IPS-20b (cell line): ENCODE data around the gene MANBA.
"Not testable (repeated sequence)": the region's sequence is repeated elsewhere in the genome, so short reads cannot be mapped to it uniquely, and the experiment has no call there.

Source experiments
- H3K27ac ChIP-seq: one replicate; pipeline ENCODE4 v1.5.1; 2013; ENCODE audit warnings: low read length
- H3K27me3 ChIP-seq: 2 replicates; pipeline ENCODE4 v1.6.1; 2013; ENCODE audit warnings: mild to moderate bottlenecking, low read length, inconsistent platforms; ENCODE audit not compliant: insufficient read depth
- H3K36me3 ChIP-seq: 2 replicates; pipeline ENCODE4 v1.6.1; 2013; ENCODE audit warnings: low read depth, mild to moderate bottlenecking, inconsistent platforms, low read length, moderate library complexity; ENCODE audit not compliant: insufficient read depth
- H3K4me1 ChIP-seq: 2 replicates; pipeline ENCODE4 v1.6.1; 2013; ENCODE audit warnings: mild to moderate bottlenecking, control low read depth, inconsistent platforms, low read length, moderate library complexity; ENCODE audit not compliant: insufficient read depth
- H3K4me3 ChIP-seq: 2 replicates; pipeline ENCODE4 v1.5.1; 2013; ENCODE audit warnings: mild to moderate bottlenecking, low read length, inconsistent platforms
- H3K9ac ChIP-seq: 2 replicates; pipeline ENCODE4 v1.6.1; 2013; ENCODE audit warnings: low read depth, mild to moderate bottlenecking, inconsistent platforms, low read length, moderate library complexity
- H3K9me3 ChIP-seq: 2 replicates; pipeline ENCODE4 v1.6.1; 2013; ENCODE audit warnings: mild to moderate bottlenecking, low read depth, low read length, inconsistent platforms; ENCODE audit not compliant: insufficient read depth

MANBA gene

DNA sequence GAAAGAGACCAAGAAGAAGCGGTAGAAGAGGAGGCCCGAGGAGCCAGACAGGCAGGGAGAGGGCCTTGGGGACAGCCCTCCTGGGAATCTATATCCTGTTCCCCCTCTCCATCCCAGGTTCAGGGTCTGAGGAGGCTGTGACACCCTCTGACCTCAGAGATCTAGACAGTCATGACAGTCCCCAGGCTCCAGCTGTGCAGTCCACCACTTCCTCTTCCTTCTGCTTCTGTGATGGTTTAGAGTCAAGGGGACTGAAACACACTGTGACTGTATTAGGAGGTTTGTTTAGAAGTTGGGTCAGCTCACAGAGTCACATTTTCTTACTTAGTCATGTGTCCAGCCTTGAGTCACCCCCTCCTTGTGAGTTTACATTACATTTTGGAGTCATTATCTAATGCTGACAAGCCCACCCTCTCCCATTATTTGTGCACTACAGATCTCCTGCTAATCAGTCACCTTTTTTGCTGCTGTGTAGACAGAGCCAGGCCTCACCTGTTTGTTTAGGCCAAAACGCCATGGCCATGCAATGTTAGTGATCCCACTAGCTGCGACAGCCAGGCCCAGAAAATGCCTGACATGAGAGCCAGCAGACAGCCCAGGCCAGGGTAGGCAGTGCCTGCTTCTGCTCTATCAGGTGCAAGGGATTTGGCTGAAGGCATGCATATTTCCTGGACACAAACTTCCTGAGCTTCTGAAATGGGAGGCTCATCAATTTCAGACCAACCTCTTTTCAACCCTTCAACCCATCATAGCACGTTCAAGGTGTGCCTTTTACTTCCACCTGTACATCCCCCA, 26.0 kb downstream of the MANBA start:
- H3K9ac ChIP-seq = no peak overlapping the region
- no peaks in the 10 kb centered on the region for H3K36me3 ChIP-seq
- no peak overlapping the region for H3K4me3 ChIP-seq
- H3K27ac ChIP-seq = no peak overlapping the region
- peaks cover 6% of the 10 kb centered on the region for H3K4me1 ChIP-seq
- no peaks in the 10 kb centered on the region for H3K9me3 ChIP-seq
- no peaks in the 10 kb centered on the region for H3K27me3 ChIP-seq

DNA sequence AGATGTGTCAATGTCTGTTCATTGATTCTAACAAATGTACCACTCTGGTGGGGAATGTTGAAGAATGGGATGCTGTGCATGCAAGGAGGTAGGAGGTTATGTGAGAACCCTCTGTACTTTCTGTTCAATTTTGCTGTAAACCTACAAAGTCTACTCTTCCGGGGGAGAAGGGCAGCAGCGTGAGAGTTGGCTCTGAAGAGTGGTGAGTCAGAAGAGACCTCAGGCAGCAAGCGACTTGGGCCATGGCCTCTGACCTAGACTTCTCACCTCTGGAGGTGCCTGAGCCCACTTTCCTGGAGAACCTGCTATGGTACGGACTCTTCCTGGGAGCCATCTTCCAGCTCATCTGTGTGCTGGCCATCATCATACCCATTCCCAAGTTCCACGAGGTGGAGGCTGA, 26.7 kb downstream of the MANBA start:
- no peaks in the 10 kb centered on the region for H3K36me3 ChIP-seq
- H3K27ac ChIP-seq = no peak overlapping the region
- peaks cover 6% of the 10 kb centered on the region for H3K4me1 ChIP-seq
- no peaks in the 10 kb centered on the region for H3K9me3 ChIP-seq
- H3K9ac ChIP-seq = no peak overlapping the region
- H3K27me3 ChIP-seq = no peaks in the 10 kb centered on the region
- H3K4me3 ChIP-seq = no peak overlapping the region

GRCh38 chr4:102733084-102733483, 27.7 kb downstream of the MANBA start:
- no peak overlapping the region for H3K4me3 ChIP-seq
- H3K36me3 ChIP-seq = no peaks in the 10 kb centered on the region
- H3K9me3 ChIP-seq = no peaks in the 10 kb centered on the region
- no peak overlapping the region for H3K27ac ChIP-seq
- H3K27me3 ChIP-seq = no peaks in the 10 kb centered on the region
- H3K4me1 ChIP-seq = peaks cover 6% of the 10 kb centered on the region
- H3K9ac ChIP-seq = no peak overlapping the region

GRCh38 chr4:102732678-102733077, 28.1 kb downstream of the MANBA start:
- Histone ChIP-seq H3K36me3 (no peaks in the 10 kb centered on the region), H3K27ac (no peak overlapping the region), H3K27me3 (no peaks in the 10 kb centered on the region), H3K4me1 (peaks cover 6% of the 10 kb centered on the region), H3K9ac (no peak overlapping the region), H3K9me3 (no peaks in the 10 kb centered on the region), H3K4me3 (no peak overlapping the region)

DNA sequence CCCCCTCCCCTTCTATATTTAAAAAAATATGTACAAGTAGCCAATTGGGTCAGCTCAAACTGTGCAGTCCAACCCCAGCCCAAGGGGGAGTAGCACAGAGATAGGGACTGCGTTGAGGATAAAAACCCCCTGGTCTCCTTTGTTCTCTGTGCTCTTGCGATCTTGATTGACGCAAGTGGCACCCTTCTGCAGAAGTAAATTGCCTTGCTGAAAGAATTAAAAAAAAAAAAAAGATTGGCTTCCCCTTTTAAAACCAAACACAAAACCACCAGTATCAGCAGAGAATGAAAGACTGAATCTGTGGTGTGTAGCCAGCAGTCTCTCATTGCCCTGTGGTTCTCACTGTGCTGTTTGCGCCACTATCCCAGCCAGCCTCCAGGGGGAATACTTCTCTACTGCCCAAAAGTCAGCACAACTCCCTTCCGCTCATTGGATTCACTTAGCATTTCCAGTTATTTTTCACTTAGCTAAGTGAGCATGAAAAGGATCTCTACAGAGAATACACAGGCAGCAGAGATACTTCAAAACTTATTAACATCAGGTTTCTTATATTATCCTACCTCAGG, 29.7 kb downstream of the MANBA start:
- Histone ChIP-seq H3K27ac (no peak overlapping the region), H3K27me3 (no peaks in the 10 kb centered on the region), H3K9me3 (no peaks in the 10 kb centered on the region), H3K4me3 (no peak overlapping the region), H3K9ac (no peak overlapping the region), H3K4me1 (no peaks in the 10 kb centered on the region), H3K36me3 (no peaks in the 10 kb centered on the region)

DNA sequence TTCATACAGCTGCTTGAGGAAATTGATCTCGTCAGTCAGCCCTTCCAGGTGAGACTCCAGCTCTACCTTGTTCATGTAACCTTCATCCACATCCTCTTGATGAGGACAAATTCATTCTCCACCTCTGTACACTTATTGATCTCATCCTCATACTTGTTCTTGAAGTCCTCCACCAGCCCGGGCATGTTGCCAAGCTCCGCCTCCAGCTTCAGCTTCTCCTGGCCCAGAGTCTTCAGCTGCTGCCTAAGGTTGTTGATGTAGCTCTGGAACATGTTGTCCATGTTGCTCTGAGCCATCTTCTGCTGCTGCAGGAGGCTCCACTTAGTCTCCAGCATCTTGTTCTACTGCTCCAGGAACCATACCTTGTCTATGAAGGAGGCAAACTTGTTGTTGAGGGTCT, 31.3 kb downstream of the MANBA start:
- H3K27ac ChIP-seq, H3K27me3 ChIP-seq, H3K9ac ChIP-seq, H3K9me3 ChIP-seq, H3K4me1 ChIP-seq, H3K36me3 ChIP-seq, H3K4me3 ChIP-seq: not testable (repeated sequence)

- not testable (repeated sequence) for H3K4me1 ChIP-seq, H3K27me3 ChIP-seq, H3K9me3 ChIP-seq, H3K27ac ChIP-seq, H3K9ac ChIP-seq, H3K4me3 ChIP-seq
- peaks cover 11% of the 10 kb centered on the region for H3K36me3 ChIP-seq
These were observed 33.8 kb downstream of the MANBA start for GRCh38 chr4:102726919-102727318.

- no peaks in the 10 kb centered on the region for H3K27me3 ChIP-seq
- H3K36me3 ChIP-seq = peaks cover 18% of the 10 kb centered on the region
These were observed 34.7 kb downstream of the MANBA start for GRCh38 chr4:102726068-102726467.

DNA sequence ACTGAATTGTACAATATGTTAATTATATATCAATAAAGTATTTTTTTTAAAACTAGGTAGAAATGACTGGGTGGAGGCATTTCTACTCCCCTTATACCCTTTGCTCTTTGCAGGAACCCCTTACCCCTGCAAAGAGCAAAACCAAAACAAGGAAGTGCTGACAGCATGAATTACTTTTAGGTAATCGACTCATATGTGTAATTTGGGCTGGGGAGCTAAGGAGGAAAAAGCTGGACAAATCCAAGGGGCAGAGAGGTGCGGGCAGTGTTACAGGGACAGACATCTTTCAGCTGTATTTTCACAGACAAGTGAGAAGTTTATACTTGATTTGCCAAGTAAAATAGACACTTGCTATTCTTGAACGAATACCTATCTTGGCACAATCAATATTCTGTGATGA, 35.5 kb downstream of the MANBA start:
- no peaks in the 10 kb centered on the region for H3K27me3 ChIP-seq
- peaks cover 23% of the 10 kb centered on the region for H3K36me3 ChIP-seq
- no peak overlapping the region for H3K9ac ChIP-seq
- no peaks in the 10 kb centered on the region for H3K9me3 ChIP-seq
- H3K4me1 ChIP-seq = no peaks in the 10 kb centered on the region
- H3K27ac ChIP-seq = no peak overlapping the region
- no peak overlapping the region for H3K4me3 ChIP-seq

More at GRCh38 chr4:102726068-102726467, 34.7 kb downstream of the MANBA start:
- Histone ChIP-seq H3K9me3 (no peaks in the 10 kb centered on the region), H3K9ac (no peak overlapping the region), H3K4me3 (no peak overlapping the region), H3K4me1 (no peaks in the 10 kb centered on the region), H3K27ac (no peak overlapping the region)

- Histone ChIP-seq H3K27me3 (no peaks in the 10 kb centered on the region), H3K36me3 (peaks cover 32% of the 10 kb centered on the region), H3K27ac (no peak overlapping the region), H3K4me3 (no peak overlapping the region), H3K9ac (no peak overlapping the region), H3K9me3 (no peaks in the 10 kb centered on the region), H3K4me1 (no peaks in the 10 kb centered on the region)
These were observed 37.3 kb downstream of the MANBA start for GRCh38 chr4:102723511-102723910.

DNA sequence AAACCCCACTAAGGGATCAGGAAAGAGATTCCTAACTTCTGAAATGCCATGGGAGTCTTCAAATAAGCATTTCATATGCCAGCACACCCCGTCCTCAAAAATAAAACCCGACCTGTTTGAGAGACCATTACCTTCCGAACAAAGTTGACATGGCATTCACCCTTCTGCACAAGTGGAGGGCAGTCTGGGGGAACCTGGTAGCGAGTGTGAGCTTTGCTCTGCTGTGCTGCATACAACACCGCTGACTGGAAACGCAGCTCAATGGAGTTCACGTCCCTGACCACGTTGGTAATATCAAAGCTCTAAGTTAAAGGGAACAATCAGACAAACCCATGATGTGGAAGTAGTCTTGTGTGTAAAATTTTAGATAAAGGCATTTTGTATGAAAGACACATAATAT, 38.0 kb downstream of the MANBA start:
- no peak overlapping the region for H3K27ac ChIP-seq
- H3K9ac ChIP-seq = no peak overlapping the region
- H3K4me1 ChIP-seq = no peaks in the 10 kb centered on the region
- H3K36me3 ChIP-seq = peaks cover 32% of the 10 kb centered on the region
- no peak overlapping the region for H3K4me3 ChIP-seq
- H3K9me3 ChIP-seq = no peaks in the 10 kb centered on the region
- H3K27me3 ChIP-seq = no peaks in the 10 kb centered on the region

DNA sequence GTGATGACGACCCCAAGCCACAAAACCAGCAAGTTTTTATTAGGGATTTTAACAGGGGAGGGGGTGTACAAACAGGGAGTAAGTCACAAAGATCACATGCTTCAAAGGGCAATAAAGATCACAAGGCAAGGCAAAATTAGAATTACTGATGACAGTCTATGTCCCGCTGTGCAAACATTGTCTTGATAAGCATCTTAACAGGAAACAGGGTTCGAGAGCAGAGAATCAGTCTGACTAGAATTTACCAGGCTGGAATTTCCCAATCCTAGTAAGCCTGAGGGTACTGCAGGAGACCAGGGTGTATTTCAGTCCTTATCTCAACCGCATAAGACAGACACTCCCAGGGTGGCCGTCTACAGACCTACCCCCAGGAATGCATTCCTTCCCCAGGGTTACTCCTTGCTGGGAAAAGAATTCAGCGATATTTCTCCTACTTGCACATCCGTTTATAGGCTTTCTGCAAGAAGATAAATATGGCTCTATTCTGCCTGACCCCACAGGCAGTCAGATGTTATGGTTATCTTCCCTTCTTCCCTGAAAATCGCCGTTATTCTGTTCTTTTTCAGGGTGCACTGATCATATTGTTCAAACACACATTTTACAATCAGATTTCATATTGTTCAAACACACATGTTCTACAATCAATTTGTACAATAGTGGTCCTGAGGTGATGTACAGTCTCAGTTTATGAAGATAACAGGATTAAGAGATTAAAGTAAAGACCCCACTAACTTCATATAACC, 41.8 kb downstream of the MANBA start:
- not testable (repeated sequence) for H3K4me1 ChIP-seq, H3K4me3 ChIP-seq, H3K27me3 ChIP-seq, H3K9ac ChIP-seq, H3K27ac ChIP-seq, H3K9me3 ChIP-seq
- peaks cover 32% of the 10 kb centered on the region for H3K36me3 ChIP-seq
